Activated CD8-positive, alpha-beta T cell treated with anti-CD3 and anti-CD28 coated beads for 36 hours (primary cell): ENCODE measurements around the gene PDE6D. TPM values are rescaled to one million over a fixed set of nuclear protein-coding genes. Genes with fewer than 3 reads are reported as not detected.

Experiments used
- ATAC-seq: fragments of 200-7000 bp; cut with Tn5 transposase; one replicate; pipeline ENCODE4 v1.10.0; 2021; ENCODE audit warnings: mild to moderate bottlenecking, moderate library complexity
- CTCF ChIA-PET: fragments of 350-600 bp; sonication (Branson Sonifier 250); formaldehyde crosslinking; loops from one replicate; lab custom pipeline; 2021; ENCODE audit warnings: antibody characterized with exemption; lab: Charles Lee
- POLR2A ChIA-PET: fragments of 350-600 bp; sonication (Branson Sonifier 250); formaldehyde crosslinking; loops from one replicate; lab custom pipeline; 2021; ENCODE audit warnings: antibody characterized with exemption; lab: Charles Lee
- DNase-seq: peaks from one replicate; pipeline ENCODE4 v3.0.0-alpha.2; 2020
- H3K27ac Mint-ChIP-seq: one replicate; pipeline ENCODE4 v1.8.0; 2021; ENCODE audit warnings: mild to moderate bottlenecking, mixed read lengths
- H3K27me3 Mint-ChIP-seq: one replicate; pipeline ENCODE4 v1.8.0; 2021; ENCODE audit warnings: mixed read lengths
- H3K36me3 Mint-ChIP-seq: one replicate; pipeline ENCODE4 v1.8.0; 2021; ENCODE audit warnings: low read depth, mixed read lengths
- H3K4me1 Mint-ChIP-seq: one replicate; pipeline ENCODE4 v1.8.0; 2021; ENCODE audit warnings: low read depth, mixed read lengths
- H3K4me3 Mint-ChIP-seq: one replicate; pipeline ENCODE4 v1.8.0; 2021; ENCODE audit warnings: mild to moderate bottlenecking, moderate library complexity, mixed read lengths
- H3K9me3 Mint-ChIP-seq: one replicate; pipeline ENCODE4 v1.8.0; 2021; ENCODE audit warnings: mixed read lengths
- intact Hi-C: fragments of 100-400 bp; cut with micrococcal nuclease; formaldehyde crosslinking; loops from one replicate; pipeline ENCODE4 v1.10.0; 2022
- total RNA-seq, 2 experiments: library from RNA; stranded (reverse); gene quantifications; one replicate each; pipeline ENCODE4 v1.2.3, GENCODE V29; 2021
- TF ChIP-seq, protein P1 (sequence below): fragments of 200-600 bp; IDR thresholded peaks from one replicate; pipeline ENCODE4 v1.8.0; 2022; ENCODE audit warnings: antibody characterized with exemption, mild to moderate bottlenecking

PDE6D gene
- total RNA-seq, 2 experiments from 2014 or later, result 22.8 to 23.5 TPM

DNA sequence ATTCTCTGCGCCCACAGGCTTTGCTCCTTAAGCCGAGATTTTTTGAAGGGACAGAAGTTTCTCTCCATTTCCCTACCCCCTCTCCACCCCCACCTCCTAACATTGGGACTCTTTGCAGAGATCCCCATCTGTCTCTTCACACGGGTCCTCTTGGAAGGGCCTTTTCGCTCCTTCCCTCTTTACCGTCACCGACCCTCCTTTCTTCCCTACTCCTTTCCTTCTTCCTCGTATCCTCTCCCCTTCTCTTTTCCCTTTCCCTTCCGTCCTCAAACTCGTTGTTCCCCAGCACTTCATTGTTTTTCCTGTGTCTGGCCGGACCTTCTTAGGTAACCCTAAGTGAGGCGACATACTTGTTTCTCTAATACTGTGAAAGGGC lies 5.8 kb upstream of the PDE6D start:
- no peaks in the 10 kb centered on the region for H3K27me3 Mint-ChIP-seq
- ChIA-PET POLR2A (interaction anchor here (0.7 to 1.4 kb wide), 6 partner anchors 10 to 519 kb away, joined by 3 to 12 read pairs (median 3); no protein-coding TSS in a partner anchor), CTCF (interaction anchor here (2.0 kb wide), 1 partner anchor 10 kb away, joined by 13 read pairs; no protein-coding TSS in a partner anchor)
- peak overlapping the region; percentile 65 for H3K27ac Mint-ChIP-seq
- peak overlapping the region; percentile 81 for H3K4me3 Mint-ChIP-seq
- H3K9me3 Mint-ChIP-seq, result no peaks in the 10 kb centered on the region
- no peak for ATAC-seq
- TF ChIP-seq, protein P1, sequence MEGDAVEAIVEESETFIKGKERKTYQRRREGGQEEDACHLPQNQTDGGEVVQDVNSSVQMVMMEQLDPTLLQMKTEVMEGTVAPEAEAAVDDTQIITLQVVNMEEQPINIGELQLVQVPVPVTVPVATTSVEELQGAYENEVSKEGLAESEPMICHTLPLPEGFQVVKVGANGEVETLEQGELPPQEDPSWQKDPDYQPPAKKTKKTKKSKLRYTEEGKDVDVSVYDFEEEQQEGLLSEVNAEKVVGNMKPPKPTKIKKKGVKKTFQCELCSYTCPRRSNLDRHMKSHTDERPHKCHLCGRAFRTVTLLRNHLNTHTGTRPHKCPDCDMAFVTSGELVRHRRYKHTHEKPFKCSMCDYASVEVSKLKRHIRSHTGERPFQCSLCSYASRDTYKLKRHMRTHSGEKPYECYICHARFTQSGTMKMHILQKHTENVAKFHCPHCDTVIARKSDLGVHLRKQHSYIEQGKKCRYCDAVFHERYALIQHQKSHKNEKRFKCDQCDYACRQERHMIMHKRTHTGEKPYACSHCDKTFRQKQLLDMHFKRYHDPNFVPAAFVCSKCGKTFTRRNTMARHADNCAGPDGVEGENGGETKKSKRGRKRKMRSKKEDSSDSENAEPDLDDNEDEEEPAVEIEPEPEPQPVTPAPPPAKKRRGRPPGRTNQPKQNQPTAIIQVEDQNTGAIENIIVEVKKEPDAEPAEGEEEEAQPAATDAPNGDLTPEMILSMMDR, result no peak
- DNase-seq, result no peak
- intact Hi-C loops, result no loop called here
- peaks cover 58% of the 10 kb centered on the region for H3K4me1 Mint-ChIP-seq
- H3K36me3 Mint-ChIP-seq, result peaks cover 8% of the 10 kb centered on the region

DNA sequence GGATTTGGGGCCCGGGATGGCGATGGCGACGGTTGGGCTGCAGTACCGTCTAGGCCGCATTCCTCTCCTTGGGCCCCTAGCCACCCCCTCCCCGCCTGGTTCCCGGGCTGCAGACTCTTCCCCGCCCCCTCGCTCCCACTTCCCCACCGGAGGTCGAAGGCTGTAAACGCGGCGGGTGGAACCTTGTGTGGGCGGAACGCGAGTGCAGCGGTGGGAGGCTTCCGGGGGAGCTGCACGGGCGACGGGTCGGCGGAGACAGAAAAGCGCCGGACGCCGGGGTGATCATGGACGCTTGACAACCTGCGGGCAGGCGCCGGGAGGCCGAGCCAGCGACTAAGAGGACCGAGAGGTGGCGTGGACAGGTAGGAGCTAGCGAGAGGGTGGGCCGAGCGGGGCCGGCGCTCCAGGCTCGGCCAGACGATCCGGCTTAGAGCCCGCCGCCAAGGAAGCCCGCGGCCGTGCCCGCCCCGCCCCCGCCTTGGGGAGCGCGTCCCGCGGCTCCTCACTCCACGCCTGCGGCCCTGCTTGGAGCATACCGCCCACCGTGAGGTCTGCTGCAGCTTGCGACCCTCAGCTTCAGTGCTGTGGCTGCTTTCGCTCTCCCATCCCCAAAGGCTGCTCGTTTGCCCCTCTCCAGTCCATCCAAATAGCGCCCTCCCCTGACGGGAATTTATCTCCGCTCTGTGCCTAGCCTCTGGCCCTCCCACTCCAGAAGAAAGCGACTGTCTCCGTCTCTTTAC lies 5.3 kb upstream of the PDE6D start, which contains the start of gene COPS7B:
Gene COPS7B (plus strand): TSS at position 269 of the 740 bp plus-strand sequence. CDS start 2,126 bp downstream, outside the sequence.
- Mint-ChIP-seq H3K36me3 (peaks cover 6% of the 10 kb centered on the region), H3K27ac (peak within 1 kb of the TSS; percentile 90), H3K27me3 (no peaks in the 10 kb centered on the region), H3K9me3 (no peaks in the 10 kb centered on the region), H3K4me3 (peak within 1 kb of the TSS; percentile 81), H3K4me1 (peaks cover 56% of the 10 kb centered on the region)
- ChIA-PET POLR2A (interaction anchor here (0.5 to 3.5 kb wide), 12 partner anchors 9 to 520 kb away, joined by 3 to 15 read pairs (median 3); partner anchors contain the start of gene PTMA), CTCF (interaction anchor here (0.8 to 2.0 kb wide), 7 partner anchors 11 to 111 kb away, joined by 3 to 13 read pairs (median 4); no protein-coding TSS in a partner anchor)
- intact Hi-C loops, result no loop called here
- DNase-seq, result peak; percentile 92
- peak; percentile 59 for ATAC-seq
- TF ChIP-seq, protein P1, result peak; percentile 52

DNA sequence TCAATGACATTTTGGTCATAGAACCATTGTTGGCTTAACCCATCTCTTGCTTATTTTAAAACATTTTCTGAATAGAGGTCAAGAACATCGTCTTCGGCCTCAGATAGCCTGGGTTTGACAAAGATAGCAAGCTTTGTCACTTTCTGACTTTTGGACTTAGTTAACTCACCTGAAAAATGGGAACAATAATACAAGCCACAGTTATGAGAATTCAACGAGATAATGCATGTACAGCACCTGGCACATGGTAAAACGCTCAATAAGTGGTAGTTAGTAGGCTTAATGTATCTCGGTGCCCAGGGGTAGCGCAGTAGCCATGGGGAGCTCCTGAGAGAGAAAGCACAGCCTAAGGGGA lies 4.7 kb upstream of the PDE6D start:
- ATAC-seq (no peak), DNase-seq (no peak)
- TF ChIP-seq, protein P1, result no peak
- ChIA-PET CTCF (interaction anchor here (0.8 to 2.0 kb wide), 7 partner anchors 11 to 111 kb away, joined by 3 to 13 read pairs (median 4); no protein-coding TSS in a partner anchor), POLR2A (interaction anchor here (0.5 to 3.5 kb wide), 11 partner anchors 8 to 520 kb away, joined by 3 to 15 read pairs (median 3); partner anchors contain the start of gene PTMA)
- peaks cover 6% of the 10 kb centered on the region for H3K36me3 Mint-ChIP-seq
- no peaks in the 10 kb centered on the region for H3K27me3 Mint-ChIP-seq
- intact Hi-C loops, result no loop called here
- peak overlapping the region; percentile 81 for H3K4me3 Mint-ChIP-seq
- peak overlapping the region; percentile 90 for H3K27ac Mint-ChIP-seq
- H3K9me3 Mint-ChIP-seq, result no peaks in the 10 kb centered on the region
- peaks cover 56% of the 10 kb centered on the region for H3K4me1 Mint-ChIP-seq

DNA sequence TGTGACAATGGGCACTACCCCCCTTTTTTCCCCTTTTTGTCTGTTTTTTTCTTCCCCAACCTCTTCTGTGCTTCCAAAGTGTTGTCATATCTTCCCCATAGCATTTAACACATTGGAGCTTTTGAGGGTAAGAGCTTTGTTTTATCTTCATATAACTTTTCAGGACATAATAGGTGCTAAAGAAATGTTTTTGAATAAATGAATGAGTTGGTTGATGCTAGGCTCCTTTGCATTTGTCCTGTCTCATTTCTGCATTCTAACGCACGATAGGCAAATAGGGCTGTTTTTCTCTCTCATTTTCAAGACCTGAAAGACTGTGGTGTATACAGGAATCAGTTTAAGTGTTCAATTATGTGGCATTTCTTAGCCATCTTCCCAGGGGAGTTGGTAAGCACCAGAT lies 4.3 kb upstream of the PDE6D start:
- TF ChIP-seq, protein P1, result no peak
- no peaks in the 10 kb centered on the region for H3K27me3 Mint-ChIP-seq
- H3K27ac Mint-ChIP-seq, result peak overlapping the region; percentile 90
- ChIA-PET CTCF (interaction anchor here (0.9 to 2.0 kb wide), 8 partner anchors 12 to 172 kb away, joined by 3 to 13 read pairs (median 4); no protein-coding TSS in a partner anchor), POLR2A (interaction anchor here (0.5 to 3.5 kb wide), 10 partner anchors 8 to 521 kb away, joined by 3 to 15 read pairs (median 4); partner anchors contain the start of gene PTMA)
- ATAC-seq (no peak), DNase-seq (no peak)
- peaks cover 6% of the 10 kb centered on the region for H3K36me3 Mint-ChIP-seq
- peak overlapping the region; percentile 81 for H3K4me3 Mint-ChIP-seq
- intact Hi-C loops, result no loop called here
- H3K9me3 Mint-ChIP-seq, result no peaks in the 10 kb centered on the region
- peaks cover 56% of the 10 kb centered on the region for H3K4me1 Mint-ChIP-seq
